ENCODE data around the gene PSMA8. TPM values are rescaled to one million over a fixed set of nuclear protein-coding genes. Genes with fewer than 3 reads are reported as not detected.
"Not testable (repeated sequence)": the region's sequence is repeated elsewhere in the genome, so short reads cannot be mapped to it uniquely, and the experiment has no call there.

PSMA8 gene
- total RNA-seq, 1 donor from 2014 or later = 0.14 TPM

GRCh38 chr18:26226229-26227050 lies 92.8 kb downstream of the PSMA8 start, which contains the start of gene TAF4B:
Gene TAF4B (plus strand): TSS chr18:26226445. CDS start chr18:26226934, 489 bp downstream.
- intact Hi-C loops (cut with DNase I) = loop anchor here (2.0 to 10.0 kb wide), 2 partner anchors 136 to 202 kb away; partner anchors contain the start of gene SS18
- peak; percentile 96 for DNase-seq (ENCODE audit: missing footprints)
- peak; percentile 99 for ATAC-seq

DNA sequence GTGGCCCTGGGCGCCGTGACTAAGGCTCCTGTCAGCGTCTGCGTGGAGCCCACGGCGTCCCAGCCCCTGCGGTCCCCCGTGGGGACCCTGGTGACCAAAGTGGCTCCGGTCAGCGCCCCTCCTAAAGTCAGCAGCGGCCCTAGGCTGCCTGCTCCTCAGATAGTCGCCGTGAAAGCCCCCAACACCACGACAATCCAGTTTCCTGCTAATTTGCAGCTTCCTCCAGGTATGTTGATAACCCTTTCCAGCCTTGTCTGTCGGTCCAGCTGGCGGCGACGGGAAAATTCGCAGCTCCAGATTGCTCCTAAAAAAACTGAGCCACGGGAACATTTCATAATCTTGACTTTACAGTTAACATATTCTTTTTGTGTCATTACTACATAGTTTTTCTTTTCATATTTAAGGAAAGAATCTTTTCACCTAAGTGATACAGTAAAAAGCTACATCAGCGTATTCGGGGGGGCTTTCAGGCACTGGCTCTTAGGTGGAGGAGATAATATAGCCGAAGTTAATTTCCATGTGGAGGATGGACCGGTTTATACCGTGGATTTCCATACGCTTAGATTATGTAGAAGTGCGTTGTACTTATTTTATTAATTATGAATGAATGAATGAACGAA lies 93.5 kb downstream of the PSMA8 start:
- intact Hi-C loops (cut with DNase I) = loop anchor here (2.0 to 10.0 kb wide), 2 partner anchors 136 to 202 kb away; partner anchors contain the start of gene SS18

DNA sequence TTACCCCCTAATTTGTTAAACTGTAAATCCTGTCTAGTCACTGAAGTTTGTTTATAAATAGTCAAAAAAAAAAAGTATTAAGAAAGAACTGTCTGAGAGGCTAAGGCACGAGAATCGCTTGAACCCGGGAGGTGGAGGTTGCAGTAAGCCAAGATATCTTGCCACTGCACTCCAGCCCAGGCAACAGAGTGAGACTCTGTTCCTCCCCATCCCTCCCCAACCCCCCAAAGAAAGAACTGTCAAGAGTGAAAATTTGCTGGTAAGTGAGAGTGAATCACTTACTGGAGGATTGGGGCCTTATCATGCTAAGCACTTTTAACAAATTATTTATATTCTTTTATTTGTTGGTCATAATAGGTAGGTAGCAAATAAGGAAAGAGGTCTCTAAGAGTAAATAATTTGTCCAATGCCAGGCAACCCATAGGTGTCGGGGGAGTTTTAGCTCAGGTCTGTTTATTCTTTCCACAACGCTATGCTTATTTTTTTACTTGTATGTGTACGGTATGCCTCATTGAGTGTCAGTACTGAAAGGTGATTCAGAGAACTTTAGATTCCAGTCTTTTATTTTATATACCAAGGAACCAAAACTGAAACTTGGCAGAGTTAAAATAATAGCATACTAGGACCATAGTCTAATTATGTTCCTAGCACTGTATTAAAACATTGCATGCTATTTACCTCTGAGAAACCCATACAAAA lies 95.0 kb downstream of the PSMA8 start:
- no peak for ATAC-seq
- DNase-seq (ENCODE audit: missing footprints) = no peak
- intact Hi-C loops (cut with DNase I) = loop anchor here (10.0 kb wide), 1 partner anchor 204 kb away; no protein-coding TSS in a partner anchor

More for the DNA sequence above, 93.5 kb downstream of the PSMA8 start:
- no peak for ATAC-seq
- no peak for DNase-seq (ENCODE audit: missing footprints)

- ATAC-seq (no peak), DNase-seq (ENCODE audit: missing footprints) (no peak)
- intact Hi-C loops (cut with DNase I) = no loop called here
These were observed 96.8 kb downstream of the PSMA8 start for GRCh38 chr18:26230497-26230896.

GRCh38 chr18:26233208-26233607 lies 99.5 kb downstream of the PSMA8 start:
- ATAC-seq = no peak
- intact Hi-C loops (cut with DNase I) = no loop called here
- no peak for DNase-seq (ENCODE audit: missing footprints)

DNA sequence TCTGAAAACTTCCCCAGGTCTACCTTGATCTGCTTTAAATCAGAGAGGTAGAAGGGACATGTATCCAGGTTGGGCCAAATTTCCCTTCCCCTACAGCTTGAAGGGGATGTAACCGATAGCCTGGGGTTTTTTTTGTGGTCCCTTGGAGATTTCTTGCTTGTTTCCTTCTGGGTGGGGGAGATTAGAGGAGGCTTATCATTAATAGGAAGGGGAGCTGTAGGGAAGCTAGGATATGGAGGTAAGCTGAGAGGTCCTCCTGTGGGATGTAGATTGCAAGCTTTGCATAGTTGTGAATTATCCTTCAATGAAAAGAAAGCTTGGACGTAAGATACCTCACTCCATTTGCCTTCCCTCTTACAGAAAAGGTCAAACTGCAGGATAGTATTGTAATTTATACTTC lies 103.7 kb downstream of the PSMA8 start:
- ATAC-seq; DNase-seq (ENCODE audit: missing footprints); intact Hi-C loops (cut with DNase I): not testable (repeated sequence)

DNA sequence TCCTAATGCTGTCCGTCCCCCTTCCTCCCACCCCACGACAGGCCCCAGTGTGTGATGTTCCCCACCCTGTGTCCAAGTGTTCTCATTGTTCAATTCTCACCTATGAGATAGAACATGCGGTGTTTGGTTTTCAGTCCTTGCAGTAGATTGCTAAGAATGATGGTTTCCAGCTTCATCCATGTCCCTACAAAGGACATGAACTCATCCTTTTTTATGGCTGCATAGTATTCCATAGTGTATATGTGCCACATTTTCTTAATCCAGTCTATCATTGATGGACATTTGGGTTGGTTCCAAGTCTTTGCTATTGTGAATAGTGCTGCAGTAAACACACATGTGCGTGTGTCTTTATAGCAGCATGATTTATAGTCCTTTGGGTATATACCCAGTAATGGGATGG lies 105.0 kb downstream of the PSMA8 start:
- ATAC-seq; DNase-seq (ENCODE audit: missing footprints); intact Hi-C loops (cut with DNase I): not testable (repeated sequence)

DNA sequence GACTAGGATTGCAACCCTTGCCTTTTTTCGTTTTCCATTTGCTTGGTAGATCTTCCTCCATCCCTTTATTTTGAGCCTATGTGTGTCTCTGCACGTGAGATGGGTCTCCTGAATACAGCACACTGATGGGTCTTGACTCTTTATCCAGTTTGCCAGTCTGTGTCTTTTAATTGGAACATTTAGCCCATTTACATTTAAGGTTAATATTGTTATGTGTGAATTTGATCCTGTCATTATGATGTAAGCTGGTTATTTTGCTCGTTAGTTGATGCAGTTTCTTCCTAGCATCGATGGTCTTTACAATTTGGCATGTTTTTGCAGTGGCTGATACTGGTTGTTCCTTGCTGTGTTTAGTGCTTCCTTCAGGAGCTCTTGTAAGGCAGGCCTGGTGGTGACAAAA lies 108.7 kb downstream of the PSMA8 start:
- ATAC-seq; intact Hi-C loops (cut with DNase I); DNase-seq (ENCODE audit: missing footprints): not testable (repeated sequence)

Other genes starting within 250 kb of the PSMA8 start
- gene SS18, start 43.3 kb upstream of the PSMA8 start, total RNA-seq = 27.2 TPM
- 1.2 TPM for gene TAF4B, start 92.6 kb downstream of the PSMA8 start, total RNA-seq